Measurements from ENCODE around the gene FGF21. TPM values are rescaled to one million over a fixed set of nuclear protein-coding genes. Genes with fewer than 3 reads are reported as not detected.
"Not testable (repeated sequence)": the region's sequence is repeated elsewhere in the genome, so short reads cannot be mapped to it uniquely, and the experiment has no call there.

Gene FGF21
- polyA plus RNA-seq, 2 donors, result not detected

GRCh38 chr19:48751845-48752495, 3.4 kb upstream of the FGF21 start:
- WGBS, 2 donors, result 16 to 22% methylated on average over 19 to 20 of the region's 20 CpGs
- H3K27ac ChIP-seq (ENCODE audit: low read depth in 2 of 2, low read length in 1 of 2), result peak overlapping the region; percentile 18 to 77
- peak overlapping the region; percentile 54 to 59 for H3K4me3 ChIP-seq (ENCODE audit: low read depth in 1 of 2, low read length in 2 of 2)
- H3K9me3 ChIP-seq (ENCODE audit: control insufficient read depth in 2 of 2, insufficient read depth in 1 of 2, low read depth in 1 of 2, low read length in 1 of 2), result no peaks in the 10 kb centered on the region
- no peaks in the 10 kb centered on the region for H3K27me3 ChIP-seq (ENCODE audit: control insufficient read depth in 1 of 2, insufficient read depth in 2 of 2, low read length in 2 of 2)
- H3K36me3 ChIP-seq (ENCODE audit: control insufficient read depth in 2 of 2, insufficient read depth in 2 of 2, low read length in 1 of 2), result peaks cover 0 to 8% of the 10 kb centered on the region in 2 donors
- H3K4me1 ChIP-seq (ENCODE audit: control insufficient read depth in 2 of 2, insufficient read depth in 2 of 2, low read length in 1 of 2), result peaks cover 2 to 9% of the 10 kb centered on the region in 2 donors

- Histone ChIP-seq H3K27me3 (ENCODE audit: control insufficient read depth in 1 of 2, insufficient read depth in 2 of 2, low read length in 2 of 2) (no peaks in the 10 kb centered on the region), H3K9me3 (ENCODE audit: control insufficient read depth in 2 of 2, insufficient read depth in 1 of 2, low read depth in 1 of 2, low read length in 1 of 2) (no peaks in the 10 kb centered on the region), H3K36me3 (ENCODE audit: control insufficient read depth in 2 of 2, insufficient read depth in 2 of 2, low read length in 1 of 2) (peaks cover 0 to 5% of the 10 kb centered on the region in 2 donors), H3K27ac (ENCODE audit: low read depth in 2 of 2, low read length in 1 of 2) (peak within 1 kb of the TSS; percentile 18 to 77), H3K4me1 (ENCODE audit: control insufficient read depth in 2 of 2, insufficient read depth in 2 of 2, low read length in 1 of 2) (peaks cover 2 to 9% of the 10 kb centered on the region in 2 donors), H3K4me3 (ENCODE audit: low read depth in 1 of 2, low read length in 2 of 2) (peak within 1 kb of the TSS; percentile 54 to 59)
- 2 to 3% methylated on average over 52 to 73 of the region's 73 CpGs for WGBS, 2 donors
Observed at GRCh38 chr19:48752496-48753365, 2.6 kb upstream of the FGF21 start, which contains the start of gene FUT1. FUT1 (minus strand) TSS chr19:48752641; CDS start chr19:48751281, 1,360 bp downstream.

- H3K9me3 ChIP-seq (ENCODE audit: control insufficient read depth in 2 of 2, insufficient read depth in 1 of 2, low read depth in 1 of 2, low read length in 1 of 2), result no peaks in the 10 kb centered on the region
- no peak overlapping the region for H3K27ac ChIP-seq (ENCODE audit: low read depth in 2 of 2, low read length in 1 of 2)
- H3K36me3 ChIP-seq (ENCODE audit: control insufficient read depth in 2 of 2, insufficient read depth in 2 of 2, low read length in 1 of 2), result no peaks in the 10 kb centered on the region
- WGBS, 2 donors, result 69 to 77% methylated on average over 5 of the region's 5 CpGs
- no peak overlapping the region for H3K4me3 ChIP-seq (ENCODE audit: low read depth in 1 of 2, low read length in 2 of 2)
- H3K27me3 ChIP-seq (ENCODE audit: control insufficient read depth in 1 of 2, insufficient read depth in 2 of 2, low read length in 2 of 2), result no peaks in the 10 kb centered on the region
- peaks cover 0 to 6% of the 10 kb centered on the region in 2 donors for H3K4me1 ChIP-seq (ENCODE audit: control insufficient read depth in 2 of 2, insufficient read depth in 2 of 2, low read length in 1 of 2)
Observed at GRCh38 chr19:48755787-48756186, 463 bp downstream of the FGF21 start.

- Histone ChIP-seq H3K27me3 (ENCODE audit: control insufficient read depth in 1 of 2, insufficient read depth in 2 of 2, low read length in 2 of 2) (no peaks in the 10 kb centered on the region), H3K4me3 (ENCODE audit: low read depth in 1 of 2, low read length in 2 of 2) (no peak overlapping the region), H3K9me3 (ENCODE audit: control insufficient read depth in 2 of 2, insufficient read depth in 1 of 2, low read depth in 1 of 2, low read length in 1 of 2) (no peaks in the 10 kb centered on the region), H3K27ac (ENCODE audit: low read depth in 2 of 2, low read length in 1 of 2) (no peak overlapping the region), H3K4me1 (ENCODE audit: control insufficient read depth in 2 of 2, insufficient read depth in 2 of 2, low read length in 1 of 2) (peaks cover 0 to 5% of the 10 kb centered on the region in 2 donors), H3K36me3 (ENCODE audit: control insufficient read depth in 2 of 2, insufficient read depth in 2 of 2, low read length in 1 of 2) (no peaks in the 10 kb centered on the region)
- 92 to 96% methylated on average over 11 of the region's 11 CpGs for WGBS, 2 donors
Observed at GRCh38 chr19:48756212-48756611, 888 bp downstream of the FGF21 start.

- Histone ChIP-seq H3K27me3 (ENCODE audit: control insufficient read depth in 1 of 2, insufficient read depth in 2 of 2, low read length in 2 of 2) (no peaks in the 10 kb centered on the region), H3K4me3 (ENCODE audit: low read depth in 1 of 2, low read length in 2 of 2) (no peak overlapping the region), H3K4me1 (ENCODE audit: control insufficient read depth in 2 of 2, insufficient read depth in 2 of 2, low read length in 1 of 2) (peaks cover 0 to 5% of the 10 kb centered on the region in 2 donors), H3K9me3 (ENCODE audit: control insufficient read depth in 2 of 2, insufficient read depth in 1 of 2, low read depth in 1 of 2, low read length in 1 of 2) (no peaks in the 10 kb centered on the region), H3K27ac (ENCODE audit: low read depth in 2 of 2, low read length in 1 of 2) (no peak overlapping the region), H3K36me3 (ENCODE audit: control insufficient read depth in 2 of 2, insufficient read depth in 2 of 2, low read length in 1 of 2) (no peaks in the 10 kb centered on the region)
- WGBS, 2 donors, result 75 to 79% methylated on average over 9 of the region's 9 CpGs
Observed at GRCh38 chr19:48756686-48757085, 1.4 kb downstream of the FGF21 start.

GRCh38 chr19:48757089-48757675, 1.9 kb downstream of the FGF21 start:
- Histone ChIP-seq H3K27me3 (ENCODE audit: control insufficient read depth in 1 of 2, insufficient read depth in 2 of 2, low read length in 2 of 2) (no peaks in the 10 kb centered on the region), H3K4me3 (ENCODE audit: low read depth in 1 of 2, low read length in 2 of 2) (no peak overlapping the region), H3K9me3 (ENCODE audit: control insufficient read depth in 2 of 2, insufficient read depth in 1 of 2, low read depth in 1 of 2, low read length in 1 of 2) (no peaks in the 10 kb centered on the region), H3K36me3 (ENCODE audit: control insufficient read depth in 2 of 2, insufficient read depth in 2 of 2, low read length in 1 of 2) (no peaks in the 10 kb centered on the region), H3K27ac (ENCODE audit: low read depth in 2 of 2, low read length in 1 of 2) (no peak overlapping the region), H3K4me1 (ENCODE audit: control insufficient read depth in 2 of 2, insufficient read depth in 2 of 2, low read length in 1 of 2) (peaks cover 0 to 5% of the 10 kb centered on the region in 2 donors)
- 82 to 87% methylated on average over 11 to 12 of the region's 12 CpGs for WGBS, 2 donors

GRCh38 chr19:48757741-48758144, 2.4 kb downstream of the FGF21 start:
- no peaks in the 10 kb centered on the region for H3K9me3 ChIP-seq (ENCODE audit: control insufficient read depth in 2 of 2, insufficient read depth in 1 of 2, low read depth in 1 of 2, low read length in 1 of 2)
- 90 to 92% methylated on average over 14 of the region's 14 CpGs for WGBS, 2 donors
- H3K27ac ChIP-seq (ENCODE audit: low read depth in 2 of 2, low read length in 1 of 2), result no peak overlapping the region
- no peak overlapping the region for H3K4me3 ChIP-seq (ENCODE audit: low read depth in 1 of 2, low read length in 2 of 2)
- no peaks in the 10 kb centered on the region for H3K27me3 ChIP-seq (ENCODE audit: control insufficient read depth in 1 of 2, insufficient read depth in 2 of 2, low read length in 2 of 2)
- H3K36me3 ChIP-seq (ENCODE audit: control insufficient read depth in 2 of 2, insufficient read depth in 2 of 2, low read length in 1 of 2), result no peaks in the 10 kb centered on the region
- peaks cover 0 to 2% of the 10 kb centered on the region in 2 donors for H3K4me1 ChIP-seq (ENCODE audit: control insufficient read depth in 2 of 2, insufficient read depth in 2 of 2, low read length in 1 of 2)

- no peak overlapping the region for H3K4me3 ChIP-seq (ENCODE audit: low read depth in 1 of 2, low read length in 2 of 2)
- WGBS, 2 donors, result 63 to 66% methylated on average over 16 of the region's 16 CpGs
- no peaks in the 10 kb centered on the region for H3K36me3 ChIP-seq (ENCODE audit: control insufficient read depth in 2 of 2, insufficient read depth in 2 of 2, low read length in 1 of 2)
- no peaks in the 10 kb centered on the region for H3K4me1 ChIP-seq (ENCODE audit: control insufficient read depth in 2 of 2, insufficient read depth in 2 of 2, low read length in 1 of 2)
- H3K9me3 ChIP-seq (ENCODE audit: control insufficient read depth in 2 of 2, insufficient read depth in 1 of 2, low read depth in 1 of 2, low read length in 1 of 2), result no peaks in the 10 kb centered on the region
- H3K27ac ChIP-seq (ENCODE audit: low read depth in 2 of 2, low read length in 1 of 2), result peak overlapping the region in 1 of 2 donors; percentile 61
- no peaks in the 10 kb centered on the region for H3K27me3 ChIP-seq (ENCODE audit: control insufficient read depth in 1 of 2, insufficient read depth in 2 of 2, low read length in 2 of 2)
Observed at GRCh38 chr19:48760504-48761205, 5.3 kb downstream of the FGF21 start.

- not testable (repeated sequence) for H3K27me3 ChIP-seq (ENCODE audit: control insufficient read depth in 1 of 2, insufficient read depth in 2 of 2, low read length in 2 of 2); H3K36me3 ChIP-seq (ENCODE audit: control insufficient read depth in 2 of 2, insufficient read depth in 2 of 2, low read length in 1 of 2); H3K4me1 ChIP-seq (ENCODE audit: control insufficient read depth in 2 of 2, insufficient read depth in 2 of 2, low read length in 1 of 2); H3K27ac ChIP-seq (ENCODE audit: low read depth in 2 of 2, low read length in 1 of 2); H3K4me3 ChIP-seq (ENCODE audit: low read depth in 1 of 2, low read length in 2 of 2); H3K9me3 ChIP-seq (ENCODE audit: control insufficient read depth in 2 of 2, insufficient read depth in 1 of 2, low read depth in 1 of 2, low read length in 1 of 2)
- WGBS, 2 donors, result 34 to 39% methylated on average over 5 of the region's 5 CpGs
Observed at GRCh38 chr19:48765816-48766215, 10.5 kb downstream of the FGF21 start.
